Measurements from ENCODE around the gene SETSIP.
"Not testable (repeated sequence)": the region's sequence is repeated elsewhere in the genome, so short reads cannot be mapped to it uniquely, and the experiment has no call there.

SETSIP gene

DNA sequence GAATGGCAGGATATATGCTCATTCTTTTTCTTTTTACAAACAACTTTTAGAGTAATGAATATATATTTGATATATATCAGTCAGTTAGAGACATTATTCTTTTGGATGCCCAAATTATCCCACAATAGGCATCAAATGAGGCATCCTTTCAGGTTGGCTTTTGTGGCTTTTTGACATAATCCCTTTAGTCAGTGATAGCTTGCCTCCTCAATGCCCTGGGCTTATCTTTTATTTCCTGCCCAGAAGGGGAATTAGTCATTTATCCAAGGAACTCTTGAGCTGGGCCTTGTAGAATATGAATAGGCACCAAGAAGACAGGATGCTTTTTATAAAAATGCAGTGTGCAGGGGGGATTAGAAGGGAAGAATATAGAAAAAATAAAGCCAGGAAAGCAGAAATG lies 23.3 kb downstream of the SETSIP start:
- DNase-seq (ENCODE audit: low read depth in 2 of 2): no peak

DNA sequence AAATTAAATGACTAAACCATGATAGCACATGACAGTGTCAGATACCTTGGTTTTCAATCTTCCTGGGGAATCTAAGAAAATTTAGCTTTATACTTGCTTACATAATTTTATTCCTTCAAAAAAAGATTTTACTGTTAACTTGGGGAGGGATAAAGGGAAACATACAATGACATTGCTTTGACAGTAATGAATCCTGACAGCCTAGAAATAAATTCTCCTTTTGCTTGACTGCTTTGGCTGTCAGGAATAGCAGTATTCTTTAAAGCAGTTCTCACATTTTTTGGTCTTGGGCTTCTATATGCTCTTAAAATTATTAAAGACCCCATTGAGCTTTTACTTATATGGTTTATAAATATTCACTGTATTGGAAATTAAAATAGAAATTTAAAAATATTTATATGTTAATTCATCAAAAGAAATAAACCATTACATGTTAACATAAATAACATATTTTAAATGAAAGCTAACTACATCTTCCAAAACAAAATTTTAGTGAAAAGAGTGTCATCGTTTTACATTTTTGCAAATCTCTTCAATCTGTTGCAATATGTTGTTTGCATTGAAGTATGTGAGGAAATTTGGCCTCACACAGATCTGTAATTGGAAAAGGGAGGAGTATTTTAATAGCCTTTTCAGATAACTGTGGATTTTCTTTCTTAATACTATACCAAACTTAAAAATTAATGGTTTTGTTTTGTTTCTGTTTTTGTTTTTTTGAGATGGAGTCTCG lies 29.3 kb downstream of the SETSIP start:
- DNase-seq (ENCODE audit: low read depth in 2 of 2): no peak

DNA sequence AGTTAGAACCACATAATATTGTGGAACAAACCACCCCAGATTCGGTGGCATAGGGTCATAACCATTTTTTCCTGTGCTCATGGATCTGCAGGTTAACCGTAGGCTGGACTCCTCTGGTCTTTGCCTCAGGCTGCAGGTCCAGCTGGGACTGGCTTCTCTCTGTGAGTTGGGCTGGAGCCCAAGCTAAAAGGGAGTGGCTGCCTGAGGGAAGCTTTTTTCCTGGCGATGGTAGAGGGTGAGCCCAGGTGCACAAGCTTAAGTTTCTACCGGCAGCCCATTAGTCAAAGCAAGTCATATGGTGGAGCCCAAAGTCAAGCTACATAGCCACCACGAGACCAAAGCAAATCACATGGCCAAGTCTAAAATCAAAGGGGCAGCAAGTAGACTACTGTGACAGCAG lies 31.6 kb downstream of the SETSIP start:
- no peak for DNase-seq (ENCODE audit: low read depth in 2 of 2)

DNA sequence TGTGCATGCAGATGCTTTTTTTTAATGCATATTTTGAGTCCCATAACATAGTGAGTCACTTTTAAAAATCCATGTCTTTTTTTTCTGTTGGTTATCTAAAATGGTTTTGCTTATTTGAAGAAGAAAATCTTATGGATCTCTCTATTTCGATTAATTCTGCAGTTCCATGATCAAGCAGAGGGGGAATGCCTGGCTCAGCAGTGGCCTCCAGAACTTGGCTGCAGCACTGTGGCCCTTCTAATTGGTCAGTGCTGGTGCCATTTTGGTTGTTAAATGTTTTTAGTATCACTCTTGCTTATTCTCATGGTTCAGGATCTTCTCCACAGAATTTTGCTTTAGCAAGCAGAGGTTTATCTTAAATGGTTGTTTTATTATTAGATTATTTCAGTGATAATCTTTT lies 34.2 kb downstream of the SETSIP start:
- DNase-seq (ENCODE audit: low read depth in 2 of 2): no peak

DNA sequence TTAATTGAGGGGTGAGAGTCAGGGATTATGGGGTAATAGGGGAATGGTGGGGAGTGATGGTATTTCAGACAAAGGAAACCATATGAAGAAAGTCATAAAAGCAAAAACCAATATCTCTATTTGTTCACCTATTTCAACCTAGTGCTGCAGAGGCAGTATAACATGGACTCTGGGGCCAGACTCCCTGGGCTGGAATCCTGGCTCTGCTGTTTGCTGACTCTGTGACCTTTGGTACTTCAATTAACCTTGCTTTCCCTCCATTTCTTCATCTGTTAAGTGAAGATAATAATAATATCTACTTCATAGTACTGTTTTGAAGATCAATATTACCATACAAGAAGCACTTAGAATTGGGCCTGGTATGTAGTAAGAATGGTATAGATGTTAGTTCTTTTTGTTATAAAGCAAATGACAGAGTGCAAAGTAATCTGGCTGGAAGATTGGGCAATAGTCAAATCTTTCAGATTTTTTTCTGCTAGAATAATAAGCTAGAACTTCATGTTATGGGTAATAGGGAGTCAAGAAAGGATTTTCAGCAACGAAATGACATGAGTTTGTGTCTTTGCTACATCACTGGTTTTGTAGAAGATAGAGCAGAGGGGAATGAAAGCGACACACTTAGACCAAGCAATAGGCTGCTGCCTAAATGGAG lies 36.4 kb downstream of the SETSIP start:
- no peak for DNase-seq (ENCODE audit: low read depth in 2 of 2)

DNA sequence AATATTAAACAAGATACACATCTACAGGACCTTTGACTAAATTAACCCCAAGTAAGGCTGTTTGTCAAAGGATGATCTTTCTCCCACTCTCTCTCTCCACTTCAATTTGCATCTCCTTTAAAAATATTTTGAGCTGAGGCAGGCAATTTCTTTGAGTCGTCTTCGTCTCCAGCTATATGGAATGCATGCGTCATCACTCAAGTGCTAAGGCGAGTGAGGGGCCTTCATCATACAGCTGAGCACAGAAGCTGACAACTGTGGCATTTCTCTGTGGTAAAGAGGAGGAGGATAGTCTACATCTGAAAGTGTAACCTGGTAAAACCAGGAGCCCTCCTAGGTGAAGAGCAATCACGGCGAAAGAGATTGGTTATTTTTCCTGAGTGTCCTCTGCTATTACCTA lies 37.8 kb downstream of the SETSIP start:
- DNase-seq (ENCODE audit: low read depth in 2 of 2): peak; percentile 18 to 20

DNA sequence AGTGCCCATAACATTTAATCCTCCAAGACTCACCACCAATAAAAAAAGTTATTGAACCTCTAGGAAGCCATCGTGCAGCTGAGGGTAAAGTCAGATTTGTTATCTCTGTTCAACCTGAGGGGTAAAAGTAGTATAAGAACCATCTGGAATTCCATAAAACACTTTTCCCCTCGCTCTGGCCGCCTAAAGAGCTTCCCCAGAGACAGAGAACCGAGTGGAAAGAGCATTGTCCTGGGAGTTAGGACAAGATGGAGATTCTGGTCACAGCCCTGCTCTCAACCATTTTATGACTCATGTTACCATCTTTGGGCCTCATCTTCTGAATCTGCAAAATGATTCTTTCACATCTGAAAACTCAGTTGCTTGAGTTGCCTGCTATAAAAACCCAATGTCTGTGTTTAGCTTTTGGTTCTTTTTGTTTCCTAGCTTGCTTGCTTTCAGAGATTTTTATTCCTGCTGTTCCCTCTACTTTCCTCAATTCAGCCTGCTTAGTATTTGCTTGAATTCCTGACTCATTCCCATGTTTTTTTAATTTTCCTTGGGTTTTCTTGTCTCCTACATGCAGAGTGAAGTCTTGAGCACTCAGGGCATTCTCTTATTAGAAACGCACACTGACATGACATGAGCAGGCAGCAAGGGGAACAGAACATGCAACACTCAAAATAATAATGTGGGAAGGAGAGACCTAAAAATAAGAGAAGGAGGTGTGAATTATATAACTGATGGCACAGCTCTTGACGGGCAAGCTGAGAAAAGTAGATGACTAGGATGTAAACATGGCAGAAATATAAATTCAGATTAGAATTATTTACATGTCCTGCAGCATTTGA lies 43.7 kb downstream of the SETSIP start:
- peak in 1 of 2 experiments; percentile 14 for DNase-seq (ENCODE audit: low read depth in 2 of 2)

DNA sequence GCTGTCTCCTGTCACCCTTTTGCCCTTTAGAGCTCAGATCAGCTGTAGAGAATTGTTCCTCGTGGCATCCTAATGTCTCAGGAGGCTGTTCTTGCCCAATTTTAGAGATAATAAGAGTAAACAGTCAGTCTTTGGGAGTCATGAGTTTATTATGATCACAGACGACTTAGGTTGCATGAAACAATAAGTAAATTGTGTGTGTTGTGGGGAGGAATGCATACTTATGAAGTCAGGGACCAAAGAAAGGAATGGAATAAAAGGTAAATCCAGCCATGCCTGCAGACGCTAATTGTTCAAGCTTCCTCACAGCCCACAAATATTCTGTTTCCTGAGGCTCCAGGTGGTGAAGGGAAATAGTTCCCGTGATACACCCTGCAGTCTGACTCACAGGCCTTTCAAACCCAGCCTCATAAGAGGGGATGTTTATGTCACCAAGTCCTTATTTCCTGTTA lies 44.5 kb downstream of the SETSIP start:
- DNase-seq (ENCODE audit: low read depth in 2 of 2): no peak

DNA sequence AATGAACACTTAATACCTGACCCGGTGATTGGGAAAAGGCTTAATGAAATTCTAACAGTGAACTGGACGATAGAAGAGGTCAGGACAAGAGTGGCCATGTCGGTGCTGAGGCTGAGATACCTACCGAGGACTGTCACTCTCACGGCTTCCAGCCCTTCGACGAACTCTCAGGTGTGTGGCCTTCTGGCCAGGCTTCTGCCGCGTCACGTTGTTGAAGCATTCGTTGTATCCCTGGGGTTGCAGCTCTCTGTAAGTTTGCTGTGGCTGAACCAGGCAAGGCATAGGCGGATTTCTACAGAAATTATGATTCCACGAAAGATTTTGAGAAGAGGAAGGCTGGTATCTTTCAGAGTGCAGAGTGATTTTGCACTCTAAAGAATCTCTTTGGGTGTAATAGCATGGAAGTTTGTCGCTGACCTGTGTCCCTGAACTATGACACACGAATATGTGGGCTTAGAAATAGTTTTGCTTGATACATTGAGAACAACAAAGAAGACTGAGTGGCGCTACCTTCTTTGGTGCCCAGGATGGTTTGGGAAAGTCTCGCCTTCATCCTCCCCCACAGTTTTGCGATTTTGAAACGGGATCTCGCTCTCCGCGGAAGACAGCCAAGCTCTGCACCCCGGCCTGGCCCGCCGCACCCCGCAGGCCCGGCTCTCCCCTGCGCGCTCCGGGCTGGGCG lies 45.8 kb downstream of the SETSIP start:
- no peak for DNase-seq (ENCODE audit: low read depth in 2 of 2)

DNA sequence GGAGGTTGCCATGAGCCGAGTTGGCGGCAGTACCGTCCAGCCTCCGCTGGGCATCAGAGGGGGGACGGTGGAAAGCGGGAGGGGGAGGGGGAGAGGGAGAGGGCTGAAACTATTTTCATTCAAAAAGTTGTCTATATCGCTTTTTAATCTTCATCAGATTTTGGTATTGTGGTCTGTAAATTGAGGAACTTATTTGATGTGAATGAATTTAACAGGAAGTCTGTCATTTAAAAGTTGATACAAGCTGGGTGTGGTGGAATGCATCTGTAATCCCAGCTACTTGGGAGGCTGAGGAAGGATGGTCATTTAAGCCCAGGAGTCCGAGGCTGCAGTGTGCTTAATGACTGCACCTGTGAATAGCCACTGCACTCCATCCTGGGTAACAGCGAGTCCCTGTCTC lies 48.4 kb downstream of the SETSIP start:
- DNase-seq (ENCODE audit: low read depth in 2 of 2): no peak

DNA sequence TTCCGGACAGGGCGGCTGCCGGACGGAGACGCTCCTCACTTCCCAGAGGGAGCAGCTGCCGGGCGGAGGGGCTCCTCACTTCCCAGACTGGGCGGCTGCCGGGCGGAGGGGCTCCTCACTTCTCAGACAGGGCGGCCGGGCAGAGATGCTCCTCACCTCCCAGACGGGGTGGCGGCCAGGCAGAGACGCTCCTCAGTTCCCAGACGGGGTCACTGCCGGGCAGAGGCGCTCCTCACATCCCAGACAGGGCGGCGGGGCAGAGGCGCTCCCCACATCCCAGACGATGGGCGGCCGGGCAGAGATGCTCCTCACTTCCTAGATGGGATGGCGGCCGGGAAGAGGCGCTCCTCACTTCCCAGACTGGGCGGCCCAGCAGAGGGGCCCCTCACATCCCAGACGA lies 49.2 kb downstream of the SETSIP start:
- DNase-seq (ENCODE audit: low read depth in 2 of 2): not testable (repeated sequence)

All from fibroblast of skin of left biceps (primary cell).